Suprapubic skin (tissue), 4 donors: ENCODE results near the gene CD79B. TPM values are rescaled to one million over a fixed set of nuclear protein-coding genes. Genes with fewer than 3 reads are reported as not detected.

Experiments used
- DNase-seq, 2 donors: peaks; one replicate each; pipeline ENCODE4 v3.0.0-alpha.2; 2019; ENCODE audit warnings: low spot score in 2 of 2
- H3K27ac ChIP-seq: fragments of 200-600 bp; sonication (generic); one replicate; pipeline ENCODE4 v1.5.1; 2019
- H3K27me3 ChIP-seq: fragments of 200-600 bp; sonication (generic); one replicate; pipeline ENCODE4 v1.5.1; 2019
- H3K36me3 ChIP-seq: fragments of 200-600 bp; sonication (generic); one replicate; pipeline ENCODE4 v1.5.1; 2019
- H3K4me1 ChIP-seq: fragments of 200-600 bp; sonication (generic); one replicate; pipeline ENCODE4 v1.5.1; 2019
- H3K4me3 ChIP-seq: fragments of 200-600 bp; sonication (generic); one replicate; pipeline ENCODE4 v1.5.1; 2019; ENCODE audit warnings: mild to moderate bottlenecking
- H3K9me3 ChIP-seq: fragments of 200-600 bp; sonication (generic); one replicate; pipeline ENCODE4 v1.5.1; 2019
- CTCF ChIP-seq, 2 donors: fragments of 200-600 bp in 1 of 2; fragments of 450-650 bp in 1 of 2; sonication (generic) in 1 of 2; IDR thresholded peaks; one replicate each; pipeline ENCODE4 v1.5.1; 2016 to 2019; ENCODE audit warnings: antibody characterized with exemption in 2 of 2, mild to moderate bottlenecking in 1 of 2, moderate library complexity in 1 of 2
- EP300 ChIP-seq: sonication (generic); formaldehyde crosslinking; IDR thresholded peaks from one replicate; pipeline ENCODE4 v1.6.1; 2017; ENCODE audit warnings: antibody characterized with exemption
- POLR2A ChIP-seq, 2 donors: fragments of 450-650 bp; IDR thresholded peaks; one replicate each; pipeline ENCODE4 v1.6.1; 2017; ENCODE audit warnings: antibody characterized with exemption in 2 of 2, mild to moderate bottlenecking in 2 of 2, moderate library complexity in 2 of 2
- POLR2AphosphoS5 ChIP-seq, 3 donors: sonication (generic); formaldehyde crosslinking; IDR thresholded peaks; one replicate each; pipeline ENCODE4 v1.6.1; 2017; ENCODE audit warnings: antibody characterized with exemption in 3 of 3
- WGBS: methylation state at CpG from one replicate; pipeline ENCODE4 v1.1.5; 2018; 5-methylcytosine and 5-hydroxymethylcytosine counted together
- total RNA-seq, 4 donors: library from RNA; depleted of rRNA; stranded (reverse); fragments of >200 nt; gene quantifications; one replicate each; pipeline ENCODE4 v1.1.0, GENCODE V29; 2016

Gene CD79B
- total RNA-seq, 4 donors from 2014 or later = 1.5 to 7.9 (median 2.2) TPM

GRCh38 chr17:63973930-63974593 is 41.9 kb upstream of the CD79B start:
- H3K4me3 ChIP-seq = no peak overlapping the region
- no peaks in the 10 kb centered on the region for H3K27me3 ChIP-seq
- H3K27ac ChIP-seq = no peak overlapping the region
- WGBS = 62% methylated on average over 6 of the region's 12 CpGs
- peaks cover 6% of the 10 kb centered on the region for H3K4me1 ChIP-seq
- H3K9me3 ChIP-seq = no peaks in the 10 kb centered on the region
- TF ChIP-seq CTCF (IDR thresholded peaks at IDR 0.05) (no peak), EP300 (no peak), POLR2AphosphoS5 (IDR thresholded peaks at IDR 0.05) (no peak), POLR2A (IDR thresholded peaks at IDR 0.05) (no peak)
- H3K36me3 ChIP-seq = no peaks in the 10 kb centered on the region
- no peak for DNase-seq

- Histone ChIP-seq H3K36me3 (no peaks in the 10 kb centered on the region), H3K27me3 (no peaks in the 10 kb centered on the region), H3K9me3 (no peaks in the 10 kb centered on the region), H3K4me1 (peaks cover 6% of the 10 kb centered on the region), H3K4me3 (no peak overlapping the region), H3K27ac (no peak overlapping the region)
- DNase-seq = no peak
- TF ChIP-seq POLR2A (IDR thresholded peaks at IDR 0.05) (no peak), CTCF (IDR thresholded peaks at IDR 0.05) (no peak), POLR2AphosphoS5 (IDR thresholded peaks at IDR 0.05) (no peak), EP300 (no peak)
- 93% methylated on average over 6 of the region's 6 CpGs for WGBS
Observed at GRCh38 chr17:63973247-63973646, 41.1 kb upstream of the CD79B start.

GRCh38 chr17:63972796-63973195 is 40.7 kb upstream of the CD79B start, which contains the start of gene SCN4A:
Gene SCN4A, minus strand, starts transcription at chr17:63972918. Its CDS starts 77 bp downstream, at chr17:63972841.
- 100% methylated on average over 5 of the region's 14 CpGs for WGBS
- H3K27me3 ChIP-seq = no peaks in the 10 kb centered on the region
- H3K4me1 ChIP-seq = peaks cover 6% of the 10 kb centered on the region
- no peak for TF ChIP-seq EP300
- TF ChIP-seq POLR2AphosphoS5 (IDR thresholded peaks at IDR 0.05) = no peak
- no peak for TF ChIP-seq POLR2A (IDR thresholded peaks at IDR 0.05)
- no peak for TF ChIP-seq CTCF (IDR thresholded peaks at IDR 0.05)
- DNase-seq = no peak
- no peak within 1 kb of the TSS for H3K27ac ChIP-seq
- H3K9me3 ChIP-seq = no peaks in the 10 kb centered on the region
- no peak within 1 kb of the TSS for H3K4me3 ChIP-seq
- H3K36me3 ChIP-seq = no peaks in the 10 kb centered on the region

- WGBS = 67% methylated on average over 10 of the region's 10 CpGs
- no peaks in the 10 kb centered on the region for H3K36me3 ChIP-seq
- H3K4me1 ChIP-seq = peaks cover 4% of the 10 kb centered on the region
- H3K27ac ChIP-seq = no peak overlapping the region
- TF ChIP-seq EP300 (no peak), CTCF (IDR thresholded peaks at IDR 0.05) (no peak), POLR2A (IDR thresholded peaks at IDR 0.05) (no peak), POLR2AphosphoS5 (IDR thresholded peaks at IDR 0.05) (no peak)
- no peak overlapping the region for H3K4me3 ChIP-seq
- no peak for DNase-seq
- no peaks in the 10 kb centered on the region for H3K9me3 ChIP-seq
- H3K27me3 ChIP-seq = no peaks in the 10 kb centered on the region
Observed at GRCh38 chr17:63969278-63969677, 37.1 kb upstream of the CD79B start.

GRCh38 chr17:63967953-63968352 is 35.8 kb upstream of the CD79B start:
- H3K27me3 ChIP-seq = no peaks in the 10 kb centered on the region
- no peaks in the 10 kb centered on the region for H3K9me3 ChIP-seq
- no peak overlapping the region for H3K27ac ChIP-seq
- no peak overlapping the region for H3K4me3 ChIP-seq
- TF ChIP-seq CTCF (IDR thresholded peaks at IDR 0.05) (no peak), POLR2A (IDR thresholded peaks at IDR 0.05) (no peak), POLR2AphosphoS5 (IDR thresholded peaks at IDR 0.05) (no peak), EP300 (no peak)
- no peak for DNase-seq
- 91% methylated on average over 19 of the region's 19 CpGs for WGBS
- H3K36me3 ChIP-seq = no peaks in the 10 kb centered on the region
- no peaks in the 10 kb centered on the region for H3K4me1 ChIP-seq
